ENCODE measurements around the gene AATF.

- no peak for TF ChIP-seq CTCF (IDR thresholded peaks at IDR 0.05; ENCODE audit: low read length)
- no peak for TF ChIP-seq EZH2 (optimal IDR thresholded peaks at IDR 0.05; ENCODE audit: low read depth, low read length)
These were observed 14.5 kb upstream of the AATF start for GRCh38 chr17:36934144-36934691.
